ACC112 (cell line): Measurements from ENCODE around the gene SGK1.

ENCODE experiments used
- H2AFZ ChIP-seq: fragments of 200-600 bp; sonication (generic); one replicate; pipeline ENCODE4 v1.6.0; 2017; ENCODE audit warnings: antibody characterized with exemption, low read length; ENCODE audit not compliant: unreplicated experiment
- H3K27ac ChIP-seq: fragments of 200-600 bp; sonication (generic); 2 replicates; pipeline ENCODE4 v1.5.1; 2014; ENCODE audit warnings: low read depth, mild to moderate bottlenecking, antibody characterized with exemption, low read length, moderate library complexity
- H3K27me3 ChIP-seq: fragments of 200-600 bp; sonication (generic); 2 replicates; pipeline ENCODE4 v1.6.1; 2014; ENCODE audit warnings: mild to moderate bottlenecking, antibody characterized with exemption, low read length, moderate library complexity, mixed read lengths; ENCODE audit not compliant: insufficient read depth
- H3K36me3 ChIP-seq: fragments of 200-600 bp; sonication (generic); 2 replicates; pipeline ENCODE4 v1.6.1; 2016; ENCODE audit warnings: mild to moderate bottlenecking, antibody characterized with exemption, low read length, moderate library complexity, mixed read lengths; ENCODE audit not compliant: insufficient read depth
- H3K4me1 ChIP-seq: fragments of 200-600 bp; sonication (generic); one replicate; pipeline ENCODE4 v1.6.1; 2016; ENCODE audit warnings: low read length, mixed read lengths; ENCODE audit not compliant: insufficient read depth, unreplicated experiment, control insufficient read depth
- H3K4me3 ChIP-seq: fragments of 200-600 bp; sonication (generic); 2 replicates; pipeline ENCODE4 v1.5.1; 2014; ENCODE audit warnings: mild to moderate bottlenecking, low read depth, low read length
- H3K79me2 ChIP-seq: fragments of 200-600 bp; sonication (generic); one replicate; pipeline ENCODE4 v1.6.0; 2016; ENCODE audit warnings: low read length; ENCODE audit not compliant: control insufficient read depth, unreplicated experiment, insufficient read depth

Gene SGK1

DNA sequence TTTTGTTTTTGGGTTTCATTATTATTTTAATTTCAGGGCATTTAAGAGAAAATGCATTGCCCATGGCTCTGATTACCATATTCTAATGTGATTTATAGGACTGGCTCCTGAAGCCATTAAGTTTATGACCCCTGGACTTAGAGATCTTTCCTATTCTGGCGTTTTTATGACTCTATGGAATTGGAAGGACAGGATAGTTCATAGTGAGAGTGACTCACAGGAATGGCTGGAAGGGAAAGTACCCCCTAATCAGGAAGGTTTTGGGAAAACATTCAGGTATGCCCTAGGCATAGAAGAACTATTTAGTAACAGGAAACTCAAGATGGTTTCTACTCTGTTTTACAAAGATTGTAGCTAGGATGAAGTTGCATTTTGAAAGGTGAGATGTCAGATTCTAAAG lies 156.9 kb downstream of the SGK1 start:
- Histone ChIP-seq H3K4me3 (no peak overlapping the region), H3K27ac (no peak overlapping the region), H2AFZ (no peak overlapping the region), H3K36me3 (no peaks in the 10 kb centered on the region), H3K27me3 (no peaks in the 10 kb centered on the region), H3K79me2 (no peaks in the 10 kb centered on the region), H3K4me1 (no peaks in the 10 kb centered on the region)

DNA sequence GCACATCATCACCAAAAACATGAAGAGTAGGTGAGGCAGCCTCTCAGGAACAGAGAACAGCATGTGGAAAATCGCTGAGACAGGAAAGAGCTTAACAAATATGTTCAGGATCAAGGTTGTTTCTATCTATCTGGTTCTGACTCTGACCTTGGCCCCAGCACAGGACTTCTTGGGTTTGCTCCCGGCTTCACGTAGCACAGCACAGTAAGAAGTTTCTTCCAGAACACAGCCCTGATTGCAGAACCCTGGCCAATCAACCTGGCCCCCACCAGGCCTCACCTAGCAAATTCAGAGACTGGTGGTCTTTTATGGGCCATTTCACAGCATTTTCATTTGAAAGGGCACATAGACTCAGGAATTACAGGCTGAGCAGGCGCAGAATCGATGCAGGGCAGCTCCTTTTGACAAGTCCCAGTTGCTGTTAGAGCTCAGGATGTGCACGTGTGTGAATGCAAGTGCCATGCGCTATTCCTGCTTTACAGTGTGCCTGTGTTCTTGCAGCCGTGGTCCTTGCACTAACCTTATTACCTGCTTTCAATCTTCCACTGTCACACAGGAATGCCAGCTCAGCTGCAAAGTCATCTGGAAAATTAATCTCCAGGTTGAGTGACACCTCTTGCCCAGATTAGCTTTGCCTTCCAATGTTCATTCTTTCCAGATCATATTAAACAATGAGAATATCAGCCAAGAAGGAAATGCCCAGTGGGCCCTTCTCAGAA lies 165.0 kb downstream of the SGK1 start:
- Histone ChIP-seq H3K27me3 (no peaks in the 10 kb centered on the region), H3K4me3 (no peak overlapping the region), H3K27ac (no peak overlapping the region), H3K36me3 (no peaks in the 10 kb centered on the region), H3K79me2 (no peaks in the 10 kb centered on the region), H2AFZ (no peak overlapping the region), H3K4me1 (no peaks in the 10 kb centered on the region)

DNA sequence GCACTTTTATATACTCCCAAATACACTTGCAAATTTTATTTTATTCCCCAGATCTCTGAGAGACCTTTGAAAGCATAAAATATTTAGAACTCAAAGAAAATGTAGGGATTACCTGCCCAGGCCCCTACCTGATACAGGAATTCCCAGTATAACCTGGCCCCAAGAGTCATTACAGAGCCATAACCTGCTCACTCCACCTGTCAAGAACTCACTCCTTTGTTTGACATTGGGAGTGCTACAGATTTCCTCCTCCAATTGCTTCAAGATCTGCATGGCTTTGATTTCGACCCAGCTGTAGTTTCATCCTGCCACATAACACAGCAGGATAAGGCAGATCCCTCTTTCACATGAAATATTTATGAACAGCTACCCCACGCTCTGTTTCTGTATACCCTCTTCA lies 169.3 kb downstream of the SGK1 start:
- Histone ChIP-seq H3K27ac (no peak overlapping the region), H3K79me2 (no peaks in the 10 kb centered on the region), H3K4me3 (no peak overlapping the region), H3K4me1 (peaks cover 4% of the 10 kb centered on the region), H2AFZ (no peak overlapping the region), H3K36me3 (no peaks in the 10 kb centered on the region), H3K27me3 (no peaks in the 10 kb centered on the region)

DNA sequence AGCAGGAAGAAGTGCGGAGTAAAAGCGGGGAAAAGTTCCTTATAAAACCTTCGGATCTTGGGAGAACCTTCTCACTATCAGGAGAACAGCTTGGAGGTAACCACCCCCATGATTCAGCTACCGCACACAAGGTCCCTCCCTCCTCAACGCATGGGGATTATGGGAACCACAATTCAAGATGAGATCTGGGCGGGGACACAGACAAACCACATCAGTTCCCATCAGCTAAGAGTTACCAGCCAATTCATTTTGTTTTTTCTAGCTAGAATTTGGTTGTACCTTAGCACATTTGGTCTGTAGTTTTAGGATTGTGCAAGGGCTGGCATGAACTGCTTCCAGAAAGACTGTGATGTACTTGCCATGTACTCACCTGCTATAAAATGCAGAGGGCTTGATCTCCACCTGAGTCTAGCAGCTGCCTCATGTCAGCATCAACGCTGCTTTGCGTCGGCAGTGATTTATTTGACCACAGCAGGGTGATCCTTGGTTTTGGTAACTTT lies 170.8 kb downstream of the SGK1 start:
- no peaks in the 10 kb centered on the region for H3K79me2 ChIP-seq
- no peak overlapping the region for H3K27ac ChIP-seq
- no peak overlapping the region for H2AFZ ChIP-seq
- no peak overlapping the region for H3K4me3 ChIP-seq
- no peaks in the 10 kb centered on the region for H3K27me3 ChIP-seq
- H3K36me3 ChIP-seq: no peaks in the 10 kb centered on the region
- H3K4me1 ChIP-seq: peaks cover 4% of the 10 kb centered on the region

DNA sequence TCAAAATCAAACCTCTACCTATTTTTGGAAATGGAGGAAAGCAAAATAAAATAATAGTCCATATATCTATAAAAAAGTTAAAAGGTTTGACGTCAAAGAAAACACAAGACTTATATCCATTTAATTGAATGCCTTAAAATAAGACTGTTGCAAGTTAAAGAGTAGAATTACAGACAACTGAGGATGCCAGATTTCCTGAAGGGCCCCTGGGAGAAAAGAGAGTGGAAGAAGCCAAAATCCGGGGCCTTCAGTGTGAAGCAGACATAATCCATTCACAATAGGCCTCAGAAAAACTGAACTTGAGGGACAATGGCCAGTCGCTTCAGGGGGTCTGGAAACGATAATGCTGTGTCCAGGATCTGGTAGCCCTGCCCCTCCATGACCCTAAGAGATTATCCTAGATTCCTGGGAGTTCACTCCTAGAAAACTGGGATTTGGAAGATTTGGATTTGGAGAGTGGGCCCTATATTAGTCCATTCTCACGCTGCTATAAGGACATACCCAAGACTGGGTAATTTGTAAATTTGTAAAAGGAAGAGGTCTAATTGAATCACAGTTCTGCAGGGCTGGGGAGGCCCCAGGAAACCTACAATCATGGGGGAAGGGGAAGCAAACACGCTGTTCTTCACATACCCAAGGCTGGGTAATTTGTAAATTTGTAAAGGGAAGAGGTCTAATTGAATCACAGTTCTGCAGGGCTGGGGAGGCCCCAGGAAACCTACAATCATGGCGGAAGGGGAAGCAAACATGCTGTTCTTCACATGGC lies 171.5 kb downstream of the SGK1 start:
- H2AFZ ChIP-seq: peak overlapping the region; percentile 5
- H3K27me3 ChIP-seq: no peaks in the 10 kb centered on the region
- no peak overlapping the region for H3K27ac ChIP-seq
- no peak overlapping the region for H3K4me3 ChIP-seq
- peaks cover 4% of the 10 kb centered on the region for H3K4me1 ChIP-seq
- H3K79me2 ChIP-seq: no peaks in the 10 kb centered on the region
- H3K36me3 ChIP-seq: no peaks in the 10 kb centered on the region

DNA sequence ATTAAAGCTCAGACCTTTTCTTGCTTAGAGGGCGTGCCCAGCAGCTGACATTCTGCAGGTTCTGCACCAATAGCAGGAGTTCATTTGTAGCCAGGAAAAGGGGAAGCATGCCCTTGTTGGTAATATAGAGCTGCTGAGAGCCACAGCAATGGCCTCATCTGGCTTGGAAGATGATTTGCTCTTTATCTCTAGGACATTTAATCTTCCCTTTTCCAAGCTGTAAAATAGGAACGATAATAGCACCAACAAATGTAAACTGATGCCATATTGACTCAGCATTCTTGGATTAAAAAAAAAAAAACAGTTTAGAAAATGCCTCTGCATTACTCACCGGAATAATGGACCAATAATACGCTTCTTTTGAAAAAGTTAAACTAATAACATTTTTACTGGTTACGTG lies 172.1 kb downstream of the SGK1 start:
- Histone ChIP-seq H3K27me3 (no peaks in the 10 kb centered on the region), H2AFZ (peak overlapping the region; percentile 5), H3K27ac (no peak overlapping the region)

DNA sequence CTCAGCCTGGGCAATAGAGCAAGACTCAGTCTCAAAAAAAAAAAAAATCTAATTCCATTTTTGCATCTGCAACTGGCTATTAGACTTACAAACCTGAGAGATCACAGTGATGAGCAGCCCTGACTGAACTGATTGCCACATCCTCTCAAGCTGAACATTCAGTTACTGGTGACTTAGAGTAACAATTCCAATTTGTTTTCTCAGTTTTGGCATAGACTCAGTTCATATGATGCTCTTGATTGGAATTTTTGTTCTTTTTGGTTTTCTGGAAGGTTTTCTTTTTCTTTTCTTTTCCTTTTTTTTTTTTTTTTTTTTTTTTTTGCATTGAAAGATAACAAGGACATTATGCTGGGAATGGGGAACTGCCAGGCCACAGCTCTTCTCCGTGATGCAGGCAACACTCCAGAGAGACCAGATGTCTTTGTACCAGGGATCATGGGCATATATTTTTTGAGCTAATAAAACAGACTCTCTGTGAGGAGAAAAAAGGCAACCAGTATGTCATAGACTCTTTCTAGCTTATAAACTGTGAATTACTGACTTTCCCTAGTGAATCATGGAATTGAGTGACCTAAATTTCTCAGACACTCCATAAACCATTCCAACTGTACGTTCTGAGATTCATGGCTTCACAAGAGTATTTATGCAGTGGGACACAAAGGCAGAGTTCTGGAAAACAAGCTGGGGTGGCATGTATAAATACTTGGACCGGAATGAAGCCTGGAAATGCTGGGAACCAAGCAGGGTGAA lies 179.5 kb downstream of the SGK1 start:
- no peaks in the 10 kb centered on the region for H3K4me1 ChIP-seq

More for the DNA sequence above, 172.1 kb downstream of the SGK1 start:
- H3K4me1 ChIP-seq: peaks cover 4% of the 10 kb centered on the region
- no peaks in the 10 kb centered on the region for H3K36me3 ChIP-seq
- no peaks in the 10 kb centered on the region for H3K79me2 ChIP-seq
- H3K4me3 ChIP-seq: no peak overlapping the region

DNA sequence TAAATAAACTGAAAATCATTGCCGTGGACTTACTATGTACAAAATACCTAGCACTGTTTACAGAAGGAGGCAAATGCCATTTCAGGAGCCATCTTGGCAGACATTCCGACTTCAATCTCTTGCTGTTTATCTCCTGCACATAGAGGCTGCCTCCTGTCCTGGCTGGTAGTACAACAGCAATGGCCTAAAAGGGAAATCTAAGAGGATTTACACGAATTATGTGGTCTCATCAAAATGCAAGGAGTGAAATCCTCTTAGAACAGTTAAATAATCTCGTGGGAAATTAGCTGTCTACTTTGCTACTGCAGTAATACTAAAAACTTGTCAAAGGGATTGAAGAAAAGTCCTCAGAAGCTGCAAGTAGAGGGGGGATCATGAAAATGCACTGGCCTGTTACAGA lies 183.3 kb downstream of the SGK1 start:
- Histone ChIP-seq H3K36me3 (no peaks in the 10 kb centered on the region), H2AFZ (no peak overlapping the region), H3K27me3 (no peaks in the 10 kb centered on the region), H3K79me2 (no peaks in the 10 kb centered on the region), H3K4me3 (no peak overlapping the region), H3K27ac (no peak overlapping the region), H3K4me1 (no peaks in the 10 kb centered on the region)

More for the DNA sequence above, 179.5 kb downstream of the SGK1 start:
- Histone ChIP-seq H3K79me2 (no peaks in the 10 kb centered on the region), H3K27me3 (no peaks in the 10 kb centered on the region), H2AFZ (no peak overlapping the region), H3K4me3 (no peak overlapping the region), H3K36me3 (no peaks in the 10 kb centered on the region), H3K27ac (no peak overlapping the region)

DNA sequence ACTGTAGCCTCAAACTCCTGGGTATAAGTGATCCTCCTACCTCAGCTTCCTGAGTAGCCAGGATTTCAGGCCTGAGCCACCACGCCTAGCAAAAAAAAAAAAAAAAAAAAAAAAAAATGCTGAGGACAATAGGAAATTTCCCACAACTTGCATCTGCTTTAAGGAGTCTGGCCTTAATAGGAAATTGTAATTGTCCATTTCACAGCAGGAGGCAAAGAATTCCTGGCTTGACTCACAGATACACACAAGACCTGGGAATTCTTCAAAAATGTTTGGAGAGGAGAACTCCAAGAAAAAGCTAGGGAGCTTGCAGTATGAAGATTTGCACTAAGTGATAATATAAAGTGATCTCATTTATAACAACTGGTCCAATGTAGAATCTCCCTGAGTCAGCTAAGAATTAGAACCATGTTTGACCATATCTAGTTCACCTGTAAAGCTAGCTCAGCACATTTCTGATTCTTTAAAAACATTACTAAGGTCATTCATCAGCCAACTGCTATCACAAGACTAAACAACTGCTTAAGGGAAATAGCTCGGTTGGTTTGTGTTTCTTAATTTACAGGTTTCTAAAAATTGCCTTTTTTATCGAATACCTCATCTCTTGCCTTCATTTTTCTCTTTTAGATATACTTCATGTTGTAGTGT lies 185.3 kb downstream of the SGK1 start:
- H3K27ac ChIP-seq: no peak overlapping the region
- no peaks in the 10 kb centered on the region for H3K36me3 ChIP-seq
- H3K79me2 ChIP-seq: no peaks in the 10 kb centered on the region
- H3K27me3 ChIP-seq: no peaks in the 10 kb centered on the region
- no peak overlapping the region for H3K4me3 ChIP-seq
- no peaks in the 10 kb centered on the region for H3K4me1 ChIP-seq
- no peak overlapping the region for H2AFZ ChIP-seq

DNA sequence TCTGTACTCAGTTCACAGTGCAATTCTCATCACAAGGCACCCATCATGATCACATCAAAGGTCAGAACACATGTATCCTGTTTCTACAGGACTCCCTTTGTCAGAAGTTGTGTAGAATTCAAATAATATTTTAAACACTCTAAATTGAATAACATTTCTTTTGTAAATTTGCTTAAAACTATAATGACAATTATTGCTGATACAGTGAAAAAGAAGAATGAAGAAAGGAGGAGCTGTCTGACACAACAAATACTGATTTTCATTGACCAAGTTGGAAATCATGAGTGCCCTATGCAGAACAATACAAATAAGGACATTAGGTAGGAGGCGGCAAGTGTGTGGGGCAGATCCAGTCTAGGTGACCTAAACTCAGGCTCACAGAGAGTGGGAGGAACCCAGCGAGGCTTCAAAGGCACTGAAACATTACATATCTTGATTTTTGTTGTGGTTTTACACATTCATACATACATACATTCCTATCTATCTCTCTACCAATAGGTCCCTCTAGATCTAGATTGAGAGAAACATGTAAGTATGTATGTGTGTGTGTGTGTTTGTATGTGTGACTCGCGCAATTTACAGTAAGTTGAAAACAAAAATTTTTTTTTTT lies 186.3 kb downstream of the SGK1 start:
- Histone ChIP-seq H2AFZ (no peak overlapping the region), H3K4me1 (no peaks in the 10 kb centered on the region), H3K79me2 (no peaks in the 10 kb centered on the region)

More for the DNA sequence above, 186.3 kb downstream of the SGK1 start:
- no peaks in the 10 kb centered on the region for H3K36me3 ChIP-seq
- H3K27me3 ChIP-seq: no peaks in the 10 kb centered on the region
- H3K27ac ChIP-seq: no peak overlapping the region
- no peak overlapping the region for H3K4me3 ChIP-seq
